ENCODE results near the gene DIDO1. TPM values are rescaled to one million over a fixed set of nuclear protein-coding genes. Genes with fewer than 3 reads are reported as not detected.

The DIDO1 gene
- polyA plus RNA-seq, 2 of the 4 experiments (the other 2 are of a cell fraction) = 12.6 to 14.8 TPM

GRCh38 chr20:62959998-62960436 is 33.7 kb upstream of the DIDO1 start:
- ATAC-seq (no peak), FAIRE-seq (no peak), DNase-seq (ENCODE audit: low read depth in 1 of 2, low spot score in 1 of 2) (no peak)
- peaks cover 9% of the 10 kb centered on the region; the same call in 2 of the 3 replicates for H3K4me1 ChIP-seq
- 80% methylated on average over 20 of the region's 20 CpGs for WGBS (ENCODE audit: missing lambda C conversion rate)
- ChIA-PET POLR2A (no interaction called here), CTCF (interaction anchor here (1.0 to 1.9 kb wide), 3 partner anchors 11 to 14 kb away, joined by 3 to 13 read pairs (median 7); no protein-coding TSS in a partner anchor)
- TF ChIP-seq EHF (CRISPR knock-in tag; IDR thresholded peaks at IDR 0.05) (no peak), MAZ (IDR thresholded peaks at IDR 0.05; ENCODE audit: borderline replicate concordance, low read depth, low read length) (no peak), SREBF2 (IDR thresholded peaks at IDR 0.05) (no peak), ZSCAN20 (CRISPR knock-in tag; IDR thresholded peaks at IDR 0.05) (no peak), HDAC2 (IDR thresholded peaks at IDR 0.05) (no peak), HOXA7 (CRISPR knock-in tag; IDR thresholded peaks at IDR 0.05) (no peak), FOSL2 (IDR thresholded peaks at IDR 0.05) (no peak), FOSL2 (CRISPR knock-in tag; IDR thresholded peaks at IDR 0.05) (no peak), GATA3 (IDR thresholded peaks at IDR 0.05; ENCODE audit: borderline replicate concordance) (no peak), NPAS2 (CRISPR knock-in tag; IDR thresholded peaks at IDR 0.05; ENCODE audit: borderline replicate concordance) (no peak), JUN (IDR thresholded peaks at IDR 0.05) (no peak)
- TF ChIP-seq, protein P1, sequence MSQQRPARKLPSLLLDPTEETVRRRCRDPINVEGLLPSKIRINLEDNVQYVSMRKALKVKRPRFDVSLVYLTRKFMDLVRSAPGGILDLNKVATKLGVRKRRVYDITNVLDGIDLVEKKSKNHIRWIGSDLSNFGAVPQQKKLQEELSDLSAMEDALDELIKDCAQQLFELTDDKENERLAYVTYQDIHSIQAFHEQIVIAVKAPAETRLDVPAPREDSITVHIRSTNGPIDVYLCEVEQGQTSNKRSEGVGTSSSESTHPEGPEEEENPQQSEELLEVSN (IDR thresholded peaks at IDR 0.05; ENCODE audit: borderline replicate concordance, low read depth) = no peak
- H3K9me3 ChIP-seq = no peaks in the 10 kb centered on the region
- no peak overlapping the region for H3K4me2 ChIP-seq
- no peak overlapping the region for H3K4me3 ChIP-seq
- H3K27ac ChIP-seq = no peak overlapping the region

DNA sequence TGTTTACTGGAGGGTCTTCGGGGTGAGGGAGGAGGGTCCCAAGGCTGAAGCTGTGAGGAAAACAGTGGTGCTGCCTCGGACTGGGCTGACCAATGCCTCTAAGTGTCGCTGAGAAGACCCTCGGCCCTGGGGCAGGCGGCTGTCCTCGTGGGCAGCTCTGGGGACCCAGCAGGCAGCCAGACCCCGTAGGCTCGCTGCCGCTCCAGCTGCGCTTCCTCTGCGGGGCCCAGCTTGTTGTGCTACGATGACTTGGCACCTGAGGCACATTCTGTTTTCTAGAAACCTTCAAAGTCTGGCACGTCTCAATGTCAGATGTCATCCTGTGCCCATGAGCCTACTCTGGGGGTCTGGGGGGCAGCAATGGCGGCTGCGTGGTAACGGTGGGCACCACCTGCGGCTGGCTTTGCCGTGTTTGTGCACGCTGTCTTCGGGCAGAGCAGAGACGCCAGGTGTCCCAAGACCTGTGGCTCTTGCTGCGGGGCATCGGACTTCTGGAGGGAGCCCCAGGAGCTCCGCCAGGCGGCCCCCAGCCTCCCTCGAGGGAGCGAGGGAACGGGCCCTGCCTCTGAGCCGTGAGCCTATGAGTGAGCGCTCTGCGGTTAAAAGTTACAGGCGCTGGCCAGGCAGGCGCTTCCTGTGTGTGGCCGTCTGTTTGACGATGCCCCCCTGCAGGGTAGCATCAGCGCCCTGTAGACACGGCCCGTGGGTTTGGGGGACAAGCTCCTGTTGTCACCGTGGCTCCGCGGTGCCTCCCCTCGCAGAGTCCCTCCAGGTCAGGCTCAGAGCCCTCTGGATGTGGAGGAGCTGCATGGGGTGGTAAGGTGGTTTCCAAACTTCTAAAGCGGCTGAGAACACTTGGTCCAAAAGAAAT is 33.0 kb upstream of the DIDO1 start:
- FAIRE-seq (no peak), DNase-seq (ENCODE audit: low read depth in 1 of 2, low spot score in 1 of 2) (no peak), ATAC-seq (no peak)
- 62% methylated on average over 31 of the region's 43 CpGs for WGBS (ENCODE audit: missing lambda C conversion rate)
- CTCF ChIA-PET = interaction anchor here (1.0 to 1.9 kb wide), 4 partner anchors 11 to 20 kb away, joined by 3 to 13 read pairs (median 5); no protein-coding TSS in a partner anchor
- TF ChIP-seq CTCF (IDR thresholded peaks at IDR 0.05) = no peak
- no peak for TF ChIP-seq EHMT2 (IDR thresholded peaks at IDR 0.05; ENCODE audit: low read depth)
- no peak for TF ChIP-seq NPAS2 (CRISPR knock-in tag; IDR thresholded peaks at IDR 0.05; ENCODE audit: borderline replicate concordance)
- TF ChIP-seq ZC3H11A (IDR thresholded peaks at IDR 0.05) = no peak
- POLR2A ChIA-PET = no interaction called here
- Histone ChIP-seq H3K4me1 (peaks cover 9% of the 10 kb centered on the region; the same call in 2 of the 3 replicates), H3K27ac (no peak overlapping the region), H3K4me2 (no peak overlapping the region), H3K9me3 (no peaks in the 10 kb centered on the region), H3K4me3 (no peak overlapping the region)

DNA sequence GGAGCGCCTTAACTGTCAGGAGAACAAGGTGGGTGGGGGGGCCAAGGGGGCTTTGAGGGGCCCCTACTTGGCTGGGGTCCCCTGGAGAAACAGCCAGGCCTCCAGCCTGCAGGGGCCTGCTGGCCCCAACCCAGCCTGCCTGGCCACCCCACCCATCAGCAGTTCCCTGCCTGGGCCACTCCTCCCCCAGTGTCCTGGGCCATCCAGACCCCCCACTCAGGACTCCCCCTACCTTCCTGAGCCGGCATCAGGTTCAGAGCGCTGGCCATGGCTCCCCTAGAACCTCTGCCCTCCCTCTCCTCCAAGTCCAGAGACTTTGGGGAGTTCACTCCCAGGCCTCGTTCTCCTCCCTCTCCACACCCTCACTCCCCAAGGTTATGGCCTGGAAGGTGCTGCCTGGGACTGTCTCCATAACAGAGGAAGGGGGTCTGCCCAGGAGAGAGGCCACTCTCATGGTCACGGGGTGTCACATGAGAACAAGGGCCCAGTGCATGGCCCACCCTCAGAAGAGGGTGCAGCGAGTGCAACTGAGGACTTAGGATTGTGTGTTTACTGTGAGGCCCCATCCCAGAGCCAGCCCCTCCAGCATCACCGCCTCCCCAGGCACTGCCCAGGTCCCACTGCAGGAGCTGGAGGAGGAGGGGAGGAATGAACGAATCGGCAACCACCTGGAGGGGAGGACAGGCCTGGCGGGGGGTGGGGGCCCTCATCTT is 32.2 kb upstream of the DIDO1 start:
- H3K27ac ChIP-seq = no peak overlapping the region
- peaks cover 9% of the 10 kb centered on the region; the same call in 2 of the 3 replicates for H3K4me1 ChIP-seq
- H3K4me2 ChIP-seq = no peak overlapping the region
- POLR2A ChIA-PET = no interaction called here
- H3K4me3 ChIP-seq = no peak overlapping the region
- CTCF ChIA-PET = interaction anchor here (1.0 to 1.9 kb wide), 3 partner anchors 10 to 21 kb away, joined by 3 to 13 read pairs (median 7); no protein-coding TSS in a partner anchor
- TF ChIP-seq KDM1A (IDR thresholded peaks at IDR 0.05; ENCODE audit: low read depth) = no peak
- no peak for TF ChIP-seq ZSCAN20 (CRISPR knock-in tag; IDR thresholded peaks at IDR 0.05)
- no peak for TF ChIP-seq RFX5 (IDR thresholded peaks at IDR 0.05)
- TF ChIP-seq PBX3 (IDR thresholded peaks at IDR 0.05) = no peak
- no peak for TF ChIP-seq HMGXB4 (CRISPR knock-in tag; IDR thresholded peaks at IDR 0.05; ENCODE audit: borderline replicate concordance)
- DNase-seq (ENCODE audit: low read depth in 1 of 2, low spot score in 1 of 2) (no peak), ATAC-seq (no peak), FAIRE-seq (no peak)
- no peaks in the 10 kb centered on the region for H3K9me3 ChIP-seq
- 50% methylated on average over 7 of the region's 10 CpGs for WGBS (ENCODE audit: missing lambda C conversion rate)

Data from A549 (cell line).